ENCODE measurements around the gene ZNF468.
"Not testable (repeated sequence)": the region's sequence is repeated elsewhere in the genome, so short reads cannot be mapped to it uniquely, and the experiment has no call there.

DNA sequence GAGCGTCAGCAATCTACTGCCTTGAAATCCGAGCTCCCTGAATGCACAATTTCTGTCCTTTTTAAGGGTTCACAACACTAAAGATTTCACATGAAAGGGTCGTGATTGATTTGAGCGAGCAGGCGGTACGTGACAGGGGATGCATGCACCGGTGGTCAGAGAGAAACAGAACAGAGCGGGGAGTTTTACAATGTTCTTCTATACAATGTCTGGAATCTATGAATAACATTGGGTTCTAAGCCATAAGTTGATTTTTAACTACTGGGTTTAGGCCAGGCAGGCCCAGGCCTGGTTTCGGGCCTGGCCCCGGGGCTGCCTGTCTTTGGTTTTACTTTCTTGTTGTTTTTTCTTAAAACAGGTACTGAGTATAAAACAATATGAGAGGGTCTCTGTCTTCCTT is 41.2 kb upstream of the ZNF468 start:
- TF ChIP-seq, protein P1, sequence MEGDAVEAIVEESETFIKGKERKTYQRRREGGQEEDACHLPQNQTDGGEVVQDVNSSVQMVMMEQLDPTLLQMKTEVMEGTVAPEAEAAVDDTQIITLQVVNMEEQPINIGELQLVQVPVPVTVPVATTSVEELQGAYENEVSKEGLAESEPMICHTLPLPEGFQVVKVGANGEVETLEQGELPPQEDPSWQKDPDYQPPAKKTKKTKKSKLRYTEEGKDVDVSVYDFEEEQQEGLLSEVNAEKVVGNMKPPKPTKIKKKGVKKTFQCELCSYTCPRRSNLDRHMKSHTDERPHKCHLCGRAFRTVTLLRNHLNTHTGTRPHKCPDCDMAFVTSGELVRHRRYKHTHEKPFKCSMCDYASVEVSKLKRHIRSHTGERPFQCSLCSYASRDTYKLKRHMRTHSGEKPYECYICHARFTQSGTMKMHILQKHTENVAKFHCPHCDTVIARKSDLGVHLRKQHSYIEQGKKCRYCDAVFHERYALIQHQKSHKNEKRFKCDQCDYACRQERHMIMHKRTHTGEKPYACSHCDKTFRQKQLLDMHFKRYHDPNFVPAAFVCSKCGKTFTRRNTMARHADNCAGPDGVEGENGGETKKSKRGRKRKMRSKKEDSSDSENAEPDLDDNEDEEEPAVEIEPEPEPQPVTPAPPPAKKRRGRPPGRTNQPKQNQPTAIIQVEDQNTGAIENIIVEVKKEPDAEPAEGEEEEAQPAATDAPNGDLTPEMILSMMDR (conservative IDR thresholded peaks at IDR 0.05; ENCODE audit: low read depth, low read length), result not testable (repeated sequence)
- TF ChIP-seq EZH2 (IDR thresholded peaks at IDR 0.05; ENCODE audit: low read length, unreplicated experiment); EZH2phosphoT487 (IDR thresholded peaks at IDR 0.05; ENCODE audit: borderline replicate concordance, low read length): not testable (repeated sequence)
